Measurements from ENCODE around the gene SLC7A14.

DNA sequence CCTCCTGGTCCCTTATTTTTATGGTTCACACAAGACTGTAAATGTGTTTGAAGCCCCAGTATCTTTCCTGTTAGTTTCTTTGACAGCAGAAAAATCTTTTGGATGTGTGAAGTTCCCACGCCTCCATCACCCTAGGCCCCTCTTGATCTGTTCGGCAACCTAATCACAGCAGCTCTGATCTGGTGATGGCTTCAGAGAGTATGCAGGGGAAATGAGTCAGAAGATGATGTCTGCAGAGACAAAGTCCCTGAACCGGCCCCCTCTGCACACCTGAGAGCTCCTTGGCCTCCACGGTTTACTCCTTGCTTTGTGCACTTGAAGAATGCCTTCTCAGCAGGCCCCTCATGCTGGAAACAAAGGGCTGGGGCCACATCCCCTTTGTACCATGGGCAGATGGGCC is 103.7 kb downstream of the SLC7A14 start:
- TF ChIP-seq, protein P1, sequence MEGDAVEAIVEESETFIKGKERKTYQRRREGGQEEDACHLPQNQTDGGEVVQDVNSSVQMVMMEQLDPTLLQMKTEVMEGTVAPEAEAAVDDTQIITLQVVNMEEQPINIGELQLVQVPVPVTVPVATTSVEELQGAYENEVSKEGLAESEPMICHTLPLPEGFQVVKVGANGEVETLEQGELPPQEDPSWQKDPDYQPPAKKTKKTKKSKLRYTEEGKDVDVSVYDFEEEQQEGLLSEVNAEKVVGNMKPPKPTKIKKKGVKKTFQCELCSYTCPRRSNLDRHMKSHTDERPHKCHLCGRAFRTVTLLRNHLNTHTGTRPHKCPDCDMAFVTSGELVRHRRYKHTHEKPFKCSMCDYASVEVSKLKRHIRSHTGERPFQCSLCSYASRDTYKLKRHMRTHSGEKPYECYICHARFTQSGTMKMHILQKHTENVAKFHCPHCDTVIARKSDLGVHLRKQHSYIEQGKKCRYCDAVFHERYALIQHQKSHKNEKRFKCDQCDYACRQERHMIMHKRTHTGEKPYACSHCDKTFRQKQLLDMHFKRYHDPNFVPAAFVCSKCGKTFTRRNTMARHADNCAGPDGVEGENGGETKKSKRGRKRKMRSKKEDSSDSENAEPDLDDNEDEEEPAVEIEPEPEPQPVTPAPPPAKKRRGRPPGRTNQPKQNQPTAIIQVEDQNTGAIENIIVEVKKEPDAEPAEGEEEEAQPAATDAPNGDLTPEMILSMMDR (IDR thresholded peaks at IDR 0.05), result no peak
- no peak for TF ChIP-seq EZH2 (IDR thresholded peaks at IDR 0.05; ENCODE audit: borderline replicate concordance, insufficient read depth, low read depth, low read length, poor library complexity, severe bottlenecking)
